ENCODE data around the gene BRD1.

- TF ChIP-seq CTCF (IDR thresholded peaks at IDR 0.05) (no peak), POLR2A (IDR thresholded peaks at IDR 0.05) (no peak), POLR2AphosphoS5 (IDR thresholded peaks at IDR 0.05) (no peak)
Observed at GRCh38 chr22:49863931-49864330, 36.3 kb upstream of the BRD1 start.
